Left cardiac atrium (tissue), 4 donors: Measurements from ENCODE around the gene RAB36. TPM values are rescaled to one million over a fixed set of nuclear protein-coding genes. Genes with fewer than 3 reads are reported as not detected.

Experiments used
- ATAC-seq, 2 donors: fragments of 200-7000 bp; cut with Tn5 transposase; one replicate each; pipeline ENCODE4 v1.9.1; 2020; ENCODE audit warnings: mild to moderate bottlenecking in 2 of 2, moderate library complexity in 2 of 2
- DNase-seq: peaks from one replicate; pipeline ENCODE4 v3.0.0-alpha.2; 2020
- intact Hi-C, 2 donors: fragments of 100-400 bp; cut with DNase I; formaldehyde crosslinking; loops; one replicate each; pipeline versions ENCODE4 v1.14.1 to v1.15.1; 2022 to 2023
- total RNA-seq, 2 donors: library from RNA; stranded (reverse); fragmentation: NEBNext Ultra II Directional; extraction: Animal tissue kit (Norgen Biotek cat#: 25700); gene quantifications; one replicate each; pipeline ENCODE4 v1.2.1, GENCODE V29; 2021
- donor health status: DM: no; HTN: yes; CAD: no.
- donor health status: DM: no; HTN: yes; CAD: no; lungs with severe emphysema.
- donor health status: DM: yes; HTN: yes; CAD: no.
- donor health status: Dilated cardiomyopathy.

Gene RAB36
- total RNA-seq, 2 donors from 2014 or later, result 1.0 to 1.3 TPM

DNA sequence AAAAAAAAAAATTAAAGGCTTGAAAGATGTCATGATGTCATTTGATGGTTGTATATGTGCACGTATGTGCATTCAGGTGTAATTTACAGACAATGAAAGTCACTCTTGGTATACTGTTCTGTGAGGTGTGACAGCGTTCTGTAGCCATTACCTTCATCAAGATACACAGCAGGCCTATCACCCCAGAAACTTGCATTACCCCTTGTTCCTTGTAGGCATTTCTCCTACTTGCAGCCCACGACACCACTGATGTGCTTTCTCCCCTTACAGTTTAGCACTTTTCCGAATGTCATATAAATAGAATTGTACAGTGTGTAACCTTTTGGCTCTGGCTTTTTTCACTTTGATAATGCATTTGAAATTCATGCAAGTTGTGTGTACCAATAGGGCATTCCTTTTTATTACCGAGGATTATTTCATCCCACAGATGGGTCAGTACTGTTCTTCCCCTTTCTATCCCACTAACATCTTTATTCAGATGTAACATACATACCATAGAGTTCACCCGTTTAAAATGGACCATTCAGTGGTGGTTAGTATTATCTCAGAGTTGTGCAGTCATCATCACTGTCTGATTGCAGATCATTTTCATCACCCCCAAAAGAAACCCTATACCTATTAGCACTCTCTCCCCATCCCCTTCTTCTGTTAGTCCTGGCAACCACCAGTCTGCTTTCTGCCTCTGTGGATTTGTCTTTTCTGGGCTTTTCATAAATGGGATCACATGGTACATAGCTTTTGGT lies 65.3 kb downstream of the RAB36 start:
- no peak for DNase-seq
- no peak for ATAC-seq
- intact Hi-C loops, result no loop called here

DNA sequence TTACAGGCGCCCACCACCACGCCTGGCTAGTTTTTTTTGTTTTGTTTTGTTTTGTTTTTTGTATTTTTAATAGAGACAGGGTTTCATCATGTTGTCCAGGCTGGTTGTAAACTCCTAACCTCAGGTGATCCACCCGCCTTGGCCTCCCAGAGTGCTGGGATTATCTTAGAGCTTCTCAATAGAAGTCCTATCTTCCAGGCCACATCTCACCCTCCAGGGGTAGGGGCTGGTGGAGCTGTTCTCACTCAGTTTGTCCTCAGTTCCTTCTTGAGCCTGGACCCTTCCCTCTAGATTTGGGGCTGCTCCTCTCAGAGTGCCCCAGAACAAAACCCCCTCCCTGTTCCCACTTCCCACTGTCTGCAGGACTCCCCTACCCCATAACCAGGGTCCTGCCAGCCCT lies 66.3 kb downstream of the RAB36 start:
- ATAC-seq, result no peak
- no peak for DNase-seq
- intact Hi-C loops, result no loop called here

DNA sequence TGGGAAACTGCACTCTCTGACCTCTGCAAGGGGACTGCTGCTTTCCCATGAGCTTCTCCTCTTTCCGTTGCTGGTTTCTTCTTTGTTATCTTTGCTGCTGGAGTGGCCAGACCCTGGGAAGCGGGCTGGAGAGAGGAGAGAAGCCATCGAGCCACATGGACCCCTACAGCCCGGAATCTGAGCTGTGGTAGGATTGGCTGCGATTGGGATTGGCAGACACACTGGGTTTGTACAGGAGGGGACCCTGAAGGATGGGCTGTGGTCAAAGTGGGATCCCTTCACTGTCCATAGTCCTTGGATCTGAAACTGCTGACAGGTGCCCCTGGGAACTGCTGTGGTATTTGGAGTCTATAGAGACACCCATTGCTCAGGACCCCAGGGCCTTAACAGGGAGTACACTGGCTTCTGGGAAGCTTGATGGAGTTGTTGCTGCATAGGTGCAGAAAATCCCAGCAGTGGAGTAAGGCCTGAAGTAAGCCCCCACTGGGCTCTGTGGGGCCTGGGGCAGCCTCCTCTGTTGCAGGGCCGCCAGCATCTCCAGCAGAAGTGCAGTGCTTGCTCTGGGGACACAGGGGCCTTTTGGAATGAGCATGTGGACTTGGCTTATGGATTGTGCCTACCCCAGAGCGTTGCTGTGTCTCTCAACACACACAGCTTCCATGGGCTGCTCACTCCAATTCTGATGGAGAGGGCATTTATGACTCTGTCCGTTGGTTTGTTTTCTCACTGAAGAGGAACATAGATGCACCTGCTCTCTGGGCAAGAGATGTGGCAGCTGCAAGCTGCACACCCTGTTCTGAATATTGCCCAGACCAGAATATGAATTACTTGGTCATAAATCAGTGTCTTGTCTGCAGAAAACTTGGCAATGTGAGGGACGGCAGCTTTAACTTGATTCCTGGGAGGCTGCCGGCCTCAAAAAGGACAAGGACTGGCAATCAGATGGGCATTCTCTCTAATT lies 67.1 kb downstream of the RAB36 start:
- DNase-seq, result no peak
- intact Hi-C loops, result no loop called here
- no peak for ATAC-seq

DNA sequence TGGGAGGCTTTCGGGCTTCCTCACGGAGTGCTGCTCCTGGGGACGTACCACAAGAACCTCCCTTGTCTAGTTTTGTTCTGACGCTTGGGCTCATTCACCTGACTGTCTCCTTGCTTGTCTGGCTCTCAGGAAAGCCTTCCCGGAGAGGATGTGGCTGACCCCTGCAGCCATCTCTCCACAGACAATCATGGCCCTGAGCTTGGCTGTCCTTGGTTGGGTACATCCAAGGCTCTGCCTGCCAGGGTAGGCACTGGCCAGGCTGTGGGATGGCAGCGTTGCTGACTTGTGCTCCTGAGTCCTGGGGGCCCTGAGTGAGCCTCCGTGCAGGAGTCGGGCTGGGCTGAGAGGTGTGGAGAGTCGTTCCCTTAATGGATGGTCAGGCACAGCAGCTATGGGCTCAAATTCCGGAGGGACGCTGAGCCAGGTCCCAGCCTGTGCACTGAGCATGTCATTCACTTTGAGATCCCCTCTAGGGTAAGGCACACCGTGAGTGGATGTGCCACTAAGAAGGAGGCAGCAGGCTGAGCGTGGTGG lies 67.8 kb downstream of the RAB36 start:
- intact Hi-C loops, result no loop called here
- no peak for DNase-seq
- ATAC-seq, result no peak

DNA sequence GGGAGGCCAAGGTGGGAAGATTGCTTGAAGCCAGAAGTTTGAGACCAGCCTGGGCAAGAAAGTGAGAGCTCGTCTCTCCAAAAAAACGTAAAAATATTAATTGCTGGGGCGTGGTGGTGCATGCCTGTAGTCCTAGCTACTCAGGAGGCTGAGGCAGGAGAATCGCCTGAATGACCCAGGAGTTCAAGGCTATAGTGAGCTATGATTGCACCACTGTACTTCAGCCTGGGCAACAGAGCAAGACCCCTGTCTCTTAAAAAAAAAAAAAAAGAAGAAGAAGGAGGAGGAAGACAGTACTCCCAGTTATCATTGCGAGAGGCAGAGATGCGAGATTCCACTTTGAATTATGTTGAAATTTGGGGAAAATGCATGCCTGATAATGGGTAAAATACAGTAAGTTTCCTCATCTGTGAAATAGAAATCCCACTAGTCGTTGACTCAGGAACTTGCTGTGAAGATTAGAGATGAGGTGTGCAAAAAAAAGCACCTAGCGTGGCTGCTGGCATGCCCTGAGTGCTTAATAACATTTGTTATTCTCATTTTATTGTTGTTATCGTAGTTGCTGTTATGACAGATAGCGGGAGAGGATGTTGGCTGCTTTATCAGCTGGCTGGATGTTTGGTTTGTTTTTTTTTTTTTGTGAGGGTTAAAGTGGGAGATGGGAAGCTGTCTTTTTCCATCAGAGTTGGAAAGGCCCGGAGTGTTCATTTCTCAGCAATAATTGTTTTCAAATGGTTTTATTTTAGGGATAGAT lies 68.5 kb downstream of the RAB36 start:
- intact Hi-C loops, result no loop called here
- DNase-seq (no peak), ATAC-seq (peak; percentile 22 to 46)

Other genes with a start within 250 kb of the RAB36 start
- gene GNAZ, start 75.0 kb upstream of the RAB36 start, total RNA-seq, result 1 to 10 TPM; 2.6 to 2.8 TPM
- not detected for gene RSPH14, start 3.5 kb upstream of the RAB36 start, total RNA-seq
- 10 to 100 TPM; 28.0 to 47.1 TPM for gene BCR, start 35.0 kb downstream of the RAB36 start, total RNA-seq